ENCODE data around the gene FAM171A1. TPM values are rescaled to one million over a fixed set of nuclear protein-coding genes. Genes with fewer than 3 reads are reported as not detected.

The FAM171A1 gene
- total RNA-seq, 1 experiment from 2014 or later = 10.2 TPM

DNA sequence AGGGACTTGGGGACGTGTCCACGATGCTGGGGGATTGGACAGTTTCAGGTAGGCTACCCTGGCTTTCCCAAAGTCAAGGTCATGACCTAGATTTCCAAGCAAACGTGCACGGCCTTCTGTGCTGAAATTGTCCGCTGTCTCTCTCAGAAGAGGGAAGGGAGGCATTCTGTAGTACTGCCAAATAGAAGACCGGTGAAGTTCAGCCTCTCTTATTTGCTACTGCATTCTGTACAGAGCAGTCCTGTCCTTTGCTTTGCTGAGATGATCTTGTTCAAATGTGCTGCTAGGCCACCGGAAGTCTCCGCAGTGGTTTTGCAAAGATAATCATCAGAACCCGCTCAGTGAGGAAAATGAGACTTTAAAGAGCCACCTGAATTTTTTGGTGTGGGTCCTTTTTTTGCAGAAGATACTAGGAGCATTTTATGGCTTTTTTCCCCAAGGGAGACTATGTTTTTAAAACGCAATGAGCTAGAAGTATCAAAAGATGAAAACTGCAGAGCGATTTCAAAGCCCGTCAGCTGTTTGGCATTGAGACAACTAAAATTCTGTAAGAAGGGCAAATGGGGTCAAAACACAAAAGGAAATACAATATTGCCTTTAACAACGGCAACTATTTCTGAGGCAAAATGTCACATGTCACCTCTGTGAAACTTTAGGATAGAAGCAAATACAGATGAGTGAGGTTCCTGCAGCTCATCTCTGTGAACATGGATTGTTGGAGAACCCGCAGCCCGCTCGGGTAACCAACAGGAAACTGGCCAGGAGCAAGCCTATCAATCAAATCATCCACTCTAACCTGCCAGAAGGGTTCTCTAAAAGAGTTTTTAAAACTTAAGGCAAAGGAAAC is 201.3 kb downstream of the FAM171A1 start:
- DNase-seq (ENCODE audit: low read depth) = no peak

DNA sequence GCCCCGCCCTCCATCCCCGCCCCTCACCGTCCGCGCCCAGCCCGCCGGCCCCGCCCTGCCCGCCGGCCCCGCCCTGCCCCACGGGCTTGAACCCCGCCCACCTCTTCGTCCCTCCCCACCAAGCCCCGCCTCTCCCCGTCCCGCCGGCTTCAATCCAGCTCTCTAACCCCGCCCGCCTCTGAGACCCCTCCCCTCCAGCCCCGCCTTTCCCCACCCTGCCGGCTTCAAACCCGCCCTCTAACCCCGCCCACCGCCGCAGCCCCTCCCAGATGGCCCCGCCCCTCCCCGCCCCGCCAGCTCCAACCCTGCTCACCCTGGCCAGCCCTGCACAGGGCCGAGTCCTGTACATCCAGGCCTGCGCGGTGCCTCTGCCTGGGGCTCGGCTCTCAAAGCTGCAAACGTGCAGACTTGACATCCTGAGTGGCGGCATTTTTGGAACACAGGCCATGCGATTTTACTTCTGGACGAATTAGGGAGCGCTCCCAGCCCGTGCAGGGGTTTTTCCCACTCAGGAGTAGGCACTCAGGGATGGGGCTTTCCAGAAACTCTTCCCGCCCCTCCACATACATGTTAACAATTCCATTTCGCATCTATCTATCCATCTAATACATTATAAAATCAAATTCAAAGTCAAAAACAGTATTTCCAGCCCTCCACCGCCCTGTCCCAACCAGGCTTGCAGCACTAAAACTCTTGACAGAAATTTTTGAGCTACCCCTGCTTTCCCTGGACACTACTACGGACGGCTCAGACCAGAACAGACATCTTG is 202.1 kb downstream of the FAM171A1 start:
- DNase-seq (ENCODE audit: low read depth) = peak; percentile 66

DNA sequence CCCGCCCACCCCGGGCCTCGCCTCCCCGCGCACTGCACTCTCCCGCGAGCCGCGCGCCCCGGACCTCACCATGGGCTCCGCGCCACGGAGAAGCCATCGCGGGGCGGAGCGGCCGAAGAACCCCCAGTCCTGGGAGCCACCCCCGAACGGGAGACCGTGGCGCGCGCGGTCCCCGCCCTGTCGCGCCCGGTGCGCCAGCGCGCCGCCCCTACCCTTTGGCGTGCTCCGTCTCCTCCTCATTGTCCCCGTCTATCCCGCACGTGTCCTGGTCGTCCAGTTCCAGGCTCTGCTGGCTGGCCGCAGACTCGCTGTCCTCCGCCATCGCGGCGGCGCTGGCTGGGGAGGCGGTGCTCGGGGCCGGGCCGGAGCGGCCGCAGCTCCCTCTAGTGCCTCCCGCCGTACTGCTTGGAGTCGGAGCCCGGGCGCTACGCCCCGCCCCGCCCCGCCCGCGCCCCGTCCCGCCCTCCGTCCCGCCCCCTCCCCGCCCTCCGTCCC is 202.8 kb downstream of the FAM171A1 start, which contains the start of gene NMT2:
NMT2 (minus strand) TSS at position 403 of the 495 bp plus-strand sequence; CDS start at position 322, 81 bp downstream.
- DNase-seq (ENCODE audit: low read depth) = peak; percentile 67

DNA sequence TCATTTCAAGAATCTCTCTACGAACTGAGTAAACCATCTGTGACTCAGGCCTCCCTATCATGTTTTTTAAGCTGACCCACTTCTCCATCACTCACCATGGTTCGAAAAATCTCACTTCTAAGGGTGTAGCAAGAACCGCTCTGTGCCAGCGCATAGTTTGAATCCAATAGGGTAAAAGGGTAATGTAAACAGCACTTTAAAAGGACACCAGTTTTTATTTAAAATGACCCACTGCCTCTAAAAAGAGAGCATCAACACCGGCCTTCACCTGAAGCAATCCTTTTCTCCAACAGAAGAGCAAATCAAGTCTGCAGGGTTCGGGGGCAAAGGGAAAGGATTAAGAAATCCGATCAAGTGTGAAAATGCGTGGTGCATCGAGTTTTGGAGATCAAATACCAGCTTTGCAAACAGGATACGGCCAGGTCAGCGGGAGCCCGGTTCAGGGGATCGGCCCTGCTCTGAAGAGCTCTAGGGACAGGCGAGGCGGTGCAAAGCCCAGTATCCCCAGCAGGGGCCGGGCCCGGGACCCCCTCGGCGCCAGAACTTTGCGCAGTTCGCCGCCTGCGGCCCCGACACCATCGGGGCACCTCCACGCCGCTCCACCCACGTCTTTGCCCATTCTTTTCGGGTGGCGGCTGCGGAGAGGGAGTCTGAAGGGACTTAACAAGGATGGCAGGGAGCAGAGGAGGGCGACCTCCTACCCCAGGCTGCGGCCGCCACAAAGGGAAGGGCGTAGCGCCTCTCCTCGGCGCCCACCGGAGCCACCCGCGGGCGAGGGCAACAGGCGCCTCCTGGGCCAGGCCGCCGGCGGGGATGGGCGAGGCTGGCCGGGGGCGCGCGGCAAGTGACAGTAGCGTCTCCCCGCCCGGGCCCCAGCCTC is 203.4 kb downstream of the FAM171A1 start:
- peak; percentile 47 for DNase-seq (ENCODE audit: low read depth)

DNA sequence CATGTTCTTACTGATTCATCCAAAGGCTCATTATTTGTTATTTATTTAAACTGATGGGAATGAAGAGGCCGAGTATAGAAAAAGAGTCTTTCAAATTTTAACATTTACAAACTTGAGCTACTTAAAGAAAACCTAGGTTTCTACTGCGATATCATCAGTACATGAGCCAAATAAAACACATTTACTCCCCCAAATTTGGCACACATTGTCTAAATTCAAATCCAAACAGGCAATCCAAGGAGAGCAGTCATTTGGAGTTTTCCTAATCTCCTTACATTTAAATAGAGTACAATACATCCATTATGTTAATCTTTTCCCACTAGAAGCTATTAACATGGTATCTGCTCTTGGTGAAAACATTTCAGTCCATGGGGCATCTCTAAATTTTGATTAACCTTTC is 204.8 kb downstream of the FAM171A1 start:
- no peak for DNase-seq (ENCODE audit: low read depth)

DNA sequence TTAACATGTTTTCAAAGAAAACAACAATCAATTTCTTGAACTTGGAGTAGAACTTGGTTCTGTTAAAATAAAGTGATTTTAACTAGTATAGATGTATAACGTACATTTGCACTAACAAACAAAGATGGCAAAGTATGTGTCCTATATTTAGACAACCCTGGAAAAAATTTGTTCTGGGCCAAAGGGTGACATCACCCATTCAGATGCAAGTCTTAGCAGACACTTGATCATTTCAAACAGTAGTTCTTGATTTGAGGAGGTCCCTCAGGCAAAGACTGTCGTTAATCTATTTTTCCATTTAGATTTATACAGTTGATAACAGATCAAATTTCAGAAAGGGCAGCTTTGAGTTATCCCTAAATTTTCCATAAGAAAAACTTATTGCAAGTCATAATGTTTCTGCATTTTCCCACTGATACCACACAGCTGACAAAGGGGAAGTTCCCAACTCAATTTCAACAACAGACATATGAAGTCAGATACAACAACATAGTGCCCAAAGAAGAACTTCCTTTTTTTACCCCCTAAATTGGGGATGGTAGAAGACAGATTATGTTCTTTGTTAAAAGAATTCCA is 207.7 kb downstream of the FAM171A1 start:
- no peak for DNase-seq (ENCODE audit: low read depth)

Other genes with a start within 250 kb of the FAM171A1 start
- gene NMT2, start 202.6 kb downstream of the FAM171A1 start, total RNA-seq (2014; rRNA removed; shearing (Covaris generic)) = 28.3 and 51.2 TPM in 2 replicates

All from M059J (cell line).